22Rv1 (cell line): ENCODE data around the gene GRB2.

ENCODE experiments used
- H3K27ac ChIP-seq: fragments of 450-650 bp; 2 replicates; pipeline ENCODE4 v1.5.1; 2017
- ZFX ChIP-seq: fragments of 450-650 bp; IDR thresholded peaks from 2 replicates; pipeline ENCODE4 v1.6.1; 2017; ENCODE audit warnings: antibody characterized with exemption, borderline replicate concordance
- TF ChIP-seq, protein P1 (sequence below): fragments of 450-650 bp; IDR thresholded peaks from 2 replicates; pipeline ENCODE4 v1.5.1; 2017; ENCODE audit warnings: mild to moderate bottlenecking

Gene GRB2

DNA sequence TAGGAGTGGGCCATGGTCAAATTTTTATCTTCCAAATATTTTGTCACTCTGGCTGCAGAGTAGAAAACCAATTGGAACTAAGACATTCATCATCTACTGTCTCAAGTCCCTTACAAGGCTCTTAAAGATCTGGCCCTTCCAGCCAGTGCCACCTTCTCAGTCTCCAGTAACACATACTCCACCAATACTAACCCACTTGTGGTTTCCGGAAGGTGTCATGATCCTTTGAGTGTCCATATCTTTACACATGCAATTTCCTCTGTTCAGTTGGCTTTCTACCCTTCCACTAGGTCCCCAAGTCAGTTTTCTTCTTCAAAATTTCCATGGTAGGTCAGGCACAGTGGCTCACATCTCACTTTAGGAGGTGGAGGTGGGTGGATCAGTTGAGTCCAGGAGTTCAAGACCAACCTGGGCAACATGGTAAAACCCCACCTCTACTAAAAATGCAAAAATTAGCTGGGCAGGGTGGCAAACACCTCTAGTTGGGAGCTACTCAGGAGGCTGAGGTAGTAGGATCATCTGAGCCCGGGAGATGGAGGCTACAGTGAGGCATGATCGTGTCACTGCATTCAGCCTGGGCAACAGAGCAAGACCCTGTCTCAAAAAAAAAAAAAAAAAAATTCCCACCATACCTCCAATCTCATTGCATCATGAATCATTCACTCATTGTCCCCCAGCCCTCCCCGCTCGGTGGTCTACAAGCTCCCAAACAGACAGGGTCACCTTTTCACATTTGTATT, 6.0 kb upstream of the GRB2 start:
- no peak for TF ChIP-seq ZFX
- TF ChIP-seq, protein P1, sequence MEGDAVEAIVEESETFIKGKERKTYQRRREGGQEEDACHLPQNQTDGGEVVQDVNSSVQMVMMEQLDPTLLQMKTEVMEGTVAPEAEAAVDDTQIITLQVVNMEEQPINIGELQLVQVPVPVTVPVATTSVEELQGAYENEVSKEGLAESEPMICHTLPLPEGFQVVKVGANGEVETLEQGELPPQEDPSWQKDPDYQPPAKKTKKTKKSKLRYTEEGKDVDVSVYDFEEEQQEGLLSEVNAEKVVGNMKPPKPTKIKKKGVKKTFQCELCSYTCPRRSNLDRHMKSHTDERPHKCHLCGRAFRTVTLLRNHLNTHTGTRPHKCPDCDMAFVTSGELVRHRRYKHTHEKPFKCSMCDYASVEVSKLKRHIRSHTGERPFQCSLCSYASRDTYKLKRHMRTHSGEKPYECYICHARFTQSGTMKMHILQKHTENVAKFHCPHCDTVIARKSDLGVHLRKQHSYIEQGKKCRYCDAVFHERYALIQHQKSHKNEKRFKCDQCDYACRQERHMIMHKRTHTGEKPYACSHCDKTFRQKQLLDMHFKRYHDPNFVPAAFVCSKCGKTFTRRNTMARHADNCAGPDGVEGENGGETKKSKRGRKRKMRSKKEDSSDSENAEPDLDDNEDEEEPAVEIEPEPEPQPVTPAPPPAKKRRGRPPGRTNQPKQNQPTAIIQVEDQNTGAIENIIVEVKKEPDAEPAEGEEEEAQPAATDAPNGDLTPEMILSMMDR, result no peak
- no peak overlapping the region for H3K27ac ChIP-seq

DNA sequence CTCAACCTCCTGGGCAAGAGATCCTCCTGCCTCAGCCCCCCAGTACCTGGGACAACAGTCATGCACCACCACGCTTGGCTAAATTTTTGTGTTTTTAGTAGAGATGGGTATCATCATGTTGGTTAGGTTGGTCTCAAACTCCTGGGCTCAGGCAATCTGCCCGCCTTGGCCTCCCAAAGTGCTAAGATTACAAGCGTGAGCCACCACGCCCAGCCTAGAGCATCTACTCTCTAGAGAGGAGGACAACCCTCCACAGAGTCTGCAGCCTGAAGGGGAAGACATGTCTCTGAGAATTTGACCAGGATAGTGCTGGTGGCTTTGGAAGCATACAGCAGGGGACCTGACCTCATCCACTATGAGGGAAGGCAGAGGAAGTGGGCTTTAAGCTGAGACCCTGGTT, 4.7 kb upstream of the GRB2 start:
- H3K27ac ChIP-seq, result no peak overlapping the region
- TF ChIP-seq ZFX, result no peak
- TF ChIP-seq, protein P1, result no peak

DNA sequence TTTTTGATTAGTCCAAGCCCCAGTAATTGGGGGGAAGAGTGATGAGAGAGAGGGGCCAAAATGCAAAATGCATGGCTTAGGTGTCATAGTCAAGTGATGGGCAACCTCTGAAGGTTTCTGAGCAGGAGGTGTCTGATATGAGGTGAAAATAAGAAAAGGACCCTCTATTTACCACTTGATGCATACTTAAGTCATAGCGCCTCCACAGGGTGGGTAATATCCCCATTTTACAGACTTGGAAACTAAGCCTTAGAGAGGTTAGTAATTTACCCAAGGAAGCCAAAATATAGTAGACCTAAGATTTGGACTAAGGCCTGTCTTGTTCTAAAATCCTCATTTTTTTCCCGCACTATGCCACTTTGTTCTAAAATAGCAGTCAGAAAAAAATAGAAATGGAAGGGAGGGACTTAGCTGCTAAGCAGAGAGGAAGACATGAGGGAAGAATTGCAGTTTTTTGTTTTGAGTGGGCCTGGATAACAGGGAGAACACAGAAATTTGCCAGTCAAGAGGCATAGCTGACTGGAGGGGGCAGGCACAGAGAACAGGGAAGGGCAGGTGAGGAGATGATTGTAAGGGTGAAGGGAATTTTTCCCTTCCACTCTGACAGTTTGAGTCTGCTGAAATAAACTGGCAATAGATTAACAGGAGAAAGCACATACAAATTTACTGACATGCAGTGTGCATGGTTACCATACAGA, 2.3 kb upstream of the GRB2 start:
- no peak for TF ChIP-seq ZFX
- TF ChIP-seq, protein P1, result no peak

DNA sequence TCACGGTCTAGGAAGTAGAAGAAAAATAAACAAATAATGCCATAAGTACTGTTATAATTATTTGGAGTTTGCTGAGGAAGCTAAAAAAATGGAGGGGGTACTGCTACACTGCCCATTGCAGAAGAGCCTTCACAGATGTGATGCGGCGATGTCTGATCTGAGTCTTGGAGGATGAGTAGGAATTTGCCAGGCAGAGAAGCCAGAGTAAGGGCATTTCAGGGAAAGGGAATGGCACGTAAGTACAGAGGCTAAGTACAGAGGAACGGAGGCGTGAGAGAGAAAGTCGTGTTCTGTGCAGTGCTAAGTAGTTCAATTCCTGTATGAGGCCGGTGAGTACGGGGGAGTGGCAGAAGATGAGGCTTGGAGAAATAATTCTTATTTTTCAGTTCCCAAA, 741 bp upstream of the GRB2 start:
- H3K27ac ChIP-seq, result peak overlapping the region; percentile 85
- no peak for TF ChIP-seq ZFX
- TF ChIP-seq, protein P1, result no peak

More for the DNA sequence above, 2.3 kb upstream of the GRB2 start:
- H3K27ac ChIP-seq, result no peak overlapping the region

DNA sequence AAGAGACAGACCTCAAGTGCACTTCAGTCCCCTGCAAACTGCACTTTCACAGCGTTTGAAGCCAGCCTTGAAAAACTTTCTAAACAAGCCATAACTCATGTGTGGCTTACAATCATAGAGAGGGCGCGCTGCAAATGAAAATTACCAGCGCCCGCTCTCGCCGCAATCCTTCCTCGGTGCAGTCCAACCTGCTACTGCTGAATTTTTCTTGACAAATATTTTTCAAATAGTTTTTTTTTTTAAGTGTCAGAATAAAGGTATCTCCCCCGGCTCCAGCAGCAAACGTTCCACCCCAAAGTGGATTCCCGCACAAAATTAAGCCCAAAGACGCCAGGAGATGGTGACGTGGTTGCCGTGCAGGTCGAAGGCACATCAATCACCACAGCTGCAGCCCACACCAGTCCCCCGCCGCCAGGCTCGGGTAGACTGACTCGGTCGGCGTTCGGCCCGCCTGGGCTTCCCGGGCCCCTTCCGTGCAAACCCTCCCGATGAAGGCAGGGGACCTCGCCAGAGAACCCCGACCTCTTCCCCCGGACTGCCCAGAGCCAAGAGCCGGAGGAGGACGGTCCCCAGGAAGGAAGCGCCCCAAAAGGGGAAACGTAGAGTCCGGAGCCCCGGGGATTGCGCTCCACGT, 630 bp downstream of the GRB2 start:
- H3K27ac ChIP-seq, result peak overlapping the region; percentile 85
- TF ChIP-seq ZFX, result no peak
- TF ChIP-seq, protein P1, result no peak

DNA sequence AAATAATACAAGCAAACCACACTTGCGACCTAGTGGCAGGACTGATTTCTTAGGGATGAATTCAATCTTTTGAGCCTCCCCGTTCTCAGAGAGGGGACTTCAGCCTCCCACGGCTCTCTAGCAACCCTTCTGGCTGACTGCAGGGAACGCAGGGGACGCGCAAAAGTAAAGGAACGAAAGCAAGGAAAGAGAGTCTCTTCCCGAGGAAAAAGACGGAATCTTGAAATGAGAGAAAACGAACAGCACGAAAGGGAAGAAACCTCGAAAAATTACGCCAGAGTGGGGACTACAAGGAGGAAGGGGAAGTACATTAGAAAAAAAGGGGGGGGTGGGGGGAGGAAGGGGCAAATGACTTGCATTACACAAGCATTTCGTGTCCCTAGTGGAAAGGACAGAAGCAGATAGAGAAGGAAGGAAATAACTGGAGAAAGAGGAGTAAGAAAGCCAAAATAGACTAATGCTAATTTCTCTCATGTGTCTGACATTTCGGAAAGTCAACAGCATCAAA, 1.2 kb downstream of the GRB2 start:
- peak overlapping the region; percentile 85 for H3K27ac ChIP-seq
- TF ChIP-seq, protein P1, result peak; percentile 88
- no peak for TF ChIP-seq ZFX

DNA sequence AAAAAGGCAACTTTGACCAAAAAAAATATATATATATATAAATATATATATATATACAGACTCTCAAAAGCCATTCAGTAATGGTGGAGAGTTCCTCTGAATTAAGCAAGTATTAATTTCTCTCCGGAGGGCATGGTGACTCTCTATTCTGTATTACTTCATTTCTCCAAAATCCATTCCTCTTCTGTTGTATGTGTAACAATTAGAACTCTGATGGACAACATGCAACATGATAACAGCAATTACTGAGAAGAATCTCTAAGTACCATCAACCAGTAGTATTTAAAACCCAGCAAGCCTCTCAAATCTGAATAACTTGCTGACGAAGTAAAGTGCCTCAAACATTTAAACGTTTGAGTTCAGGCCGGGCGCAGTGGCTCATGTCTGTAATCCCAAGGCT, 2.3 kb downstream of the GRB2 start:
- TF ChIP-seq, protein P1, result no peak
- no peak for TF ChIP-seq ZFX
- no peak overlapping the region for H3K27ac ChIP-seq
